ENCODE data around the gene ZKSCAN1.

ZKSCAN1 gene

GRCh38 chr7:100013328-100013676, 2.1 kb upstream of the ZKSCAN1 start:
- peaks cover 2% of the 10 kb centered on the region; the same call in 1 of the 2 replicates for H3F3A ChIP-seq (ENCODE audit: control insufficient read depth, insufficient read depth)
- H3K36me3 ChIP-seq (ENCODE audit: control insufficient read depth, low read length): peaks cover 20% of the 10 kb centered on the region
- H3K4me3 ChIP-seq (ENCODE audit: low read length): no peak overlapping the region
- H3K79me2 ChIP-seq (ENCODE audit: control insufficient read depth, low read length): peaks cover 34% of the 10 kb centered on the region
- peaks cover 8% of the 10 kb centered on the region for H3K27me3 ChIP-seq (ENCODE audit: control insufficient read depth, low read length)
- H3K9me3 ChIP-seq (ENCODE audit: control insufficient read depth, insufficient read depth, low read length): no peaks in the 10 kb centered on the region
- TF ChIP-seq CTCF (IDR thresholded peaks at IDR 0.05; ENCODE audit: low read depth, low read length, poor library complexity, severe bottlenecking): no peak
- TF ChIP-seq EZH2phosphoT487 (IDR thresholded peaks at IDR 0.05; ENCODE audit: borderline replicate concordance, low read length): no peak
- H3K4me2 ChIP-seq (ENCODE audit: low read length): no peak overlapping the region
- H3K27ac ChIP-seq (ENCODE audit: low read depth, low read length): no peak overlapping the region
- peaks cover 30% of the 10 kb centered on the region for H3K4me1 ChIP-seq (ENCODE audit: control insufficient read depth, low read length)
- peaks cover 17% of the 10 kb centered on the region for H4K20me1 ChIP-seq (ENCODE audit: control insufficient read depth, insufficient read depth, low read depth, low read length)
- H3K9me2 ChIP-seq (replicated peaks; ENCODE audit: control insufficient read depth, low read length): no peaks in the 10 kb centered on the region

- peak overlapping the region; percentile 80 for H3K4me3 ChIP-seq (ENCODE audit: low read length)
- peaks cover 17% of the 10 kb centered on the region for H4K20me1 ChIP-seq (ENCODE audit: control insufficient read depth, insufficient read depth, low read depth, low read length)
- no peak overlapping the region for H3K27ac ChIP-seq (ENCODE audit: low read depth, low read length)
- peaks cover 2% of the 10 kb centered on the region for H3K27me3 ChIP-seq (ENCODE audit: control insufficient read depth, low read length)
- H3K9me3 ChIP-seq (ENCODE audit: control insufficient read depth, insufficient read depth, low read length): no peaks in the 10 kb centered on the region
- H3F3A ChIP-seq (ENCODE audit: control insufficient read depth, insufficient read depth): peaks cover 2% of the 10 kb centered on the region; the same call in 1 of the 2 replicates
- H3K36me3 ChIP-seq (ENCODE audit: control insufficient read depth, low read length): peaks cover 40% of the 10 kb centered on the region
- peaks cover 30% of the 10 kb centered on the region for H3K4me1 ChIP-seq (ENCODE audit: control insufficient read depth, low read length)
- H3K4me2 ChIP-seq (ENCODE audit: low read length): peak overlapping the region; percentile 75
- peaks cover 63% of the 10 kb centered on the region for H3K79me2 ChIP-seq (ENCODE audit: control insufficient read depth, low read length)
- TF ChIP-seq EZH2phosphoT487 (IDR thresholded peaks at IDR 0.05; ENCODE audit: borderline replicate concordance, low read length) (no peak), CTCF (IDR thresholded peaks at IDR 0.05; ENCODE audit: low read depth, low read length, poor library complexity, severe bottlenecking) (no peak)
- H3K9me2 ChIP-seq (replicated peaks; ENCODE audit: control insufficient read depth, low read length): no peaks in the 10 kb centered on the region
These were observed 962 bp downstream of the ZKSCAN1 start for GRCh38 chr7:100016215-100016901.

GRCh38 chr7:100017300-100017699, 1.9 kb downstream of the ZKSCAN1 start:
- H3K9me3 ChIP-seq (ENCODE audit: control insufficient read depth, insufficient read depth, low read length): no peaks in the 10 kb centered on the region
- no peak for TF ChIP-seq CTCF (IDR thresholded peaks at IDR 0.05; ENCODE audit: low read depth, low read length, poor library complexity, severe bottlenecking)
- no peak for TF ChIP-seq EZH2phosphoT487 (IDR thresholded peaks at IDR 0.05; ENCODE audit: borderline replicate concordance, low read length)
- H3K4me3 ChIP-seq (ENCODE audit: low read length): no peak overlapping the region
- H3K79me2 ChIP-seq (ENCODE audit: control insufficient read depth, low read length): peaks cover 73% of the 10 kb centered on the region
- H3K27ac ChIP-seq (ENCODE audit: low read depth, low read length): no peak overlapping the region
- peak overlapping the region; percentile 75 for H3K4me2 ChIP-seq (ENCODE audit: low read length)
- no peaks in the 10 kb centered on the region for H3K9me2 ChIP-seq (replicated peaks; ENCODE audit: control insufficient read depth, low read length)
- peaks cover 30% of the 10 kb centered on the region for H3K4me1 ChIP-seq (ENCODE audit: control insufficient read depth, low read length)
- no peaks in the 10 kb centered on the region for H3K27me3 ChIP-seq (ENCODE audit: control insufficient read depth, low read length)
- H3F3A ChIP-seq (ENCODE audit: control insufficient read depth, insufficient read depth): peaks cover 2% of the 10 kb centered on the region; the same call in 1 of the 2 replicates
- H4K20me1 ChIP-seq (ENCODE audit: control insufficient read depth, insufficient read depth, low read depth, low read length): peaks cover 22% of the 10 kb centered on the region
- H3K36me3 ChIP-seq (ENCODE audit: control insufficient read depth, low read length): peaks cover 49% of the 10 kb centered on the region
